Activated CD4-positive, alpha-beta T cell treated with anti-CD3 and anti-CD28 coated beads, Interleukin-2, amount 50 U/mL, for 16 hours (primary cell): ENCODE results near the gene USH2A.

Experiments used
- DNase-seq: peaks from one replicate; pipeline ENCODE4 v3.0.0-alpha.2; 2020

The USH2A gene

DNA sequence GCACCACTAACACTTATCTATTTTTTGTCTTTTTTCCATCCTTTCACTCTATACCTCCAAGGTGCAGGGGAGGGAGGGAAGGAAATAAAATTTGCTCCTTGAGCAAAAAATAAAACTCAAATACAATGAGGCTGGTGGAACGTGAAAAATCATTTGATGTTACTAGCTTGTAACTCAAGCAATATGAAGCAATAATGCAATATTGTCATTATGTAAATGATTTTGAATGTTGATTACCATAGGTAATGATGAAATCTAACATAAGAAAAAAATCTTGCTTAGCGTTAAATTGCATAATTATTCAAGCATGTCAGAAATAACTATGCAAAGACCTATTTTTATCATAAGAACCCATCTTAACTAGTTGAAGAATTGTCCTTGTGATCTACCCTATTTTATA is 578.5 kb downstream of the USH2A start:
- DNase-seq, result no peak

DNA sequence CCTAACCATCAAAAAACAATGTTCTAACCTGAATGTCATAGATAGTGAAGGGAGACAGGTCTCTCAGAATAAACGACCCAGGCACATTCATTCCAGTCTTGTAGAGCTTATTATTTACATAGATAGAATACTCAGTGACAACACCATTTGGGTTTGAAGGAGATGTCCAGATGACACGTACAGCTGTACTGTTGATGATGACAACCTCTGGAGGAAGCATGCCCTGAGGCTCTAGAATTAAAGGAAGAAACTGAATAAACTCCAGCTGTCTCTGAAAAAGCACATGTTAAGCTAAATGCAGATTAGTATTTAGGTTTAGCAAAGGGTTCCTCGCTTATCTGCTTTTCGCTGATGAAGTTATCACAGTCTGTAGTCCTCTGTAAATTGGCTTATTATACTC is 579.0 kb downstream of the USH2A start:
- no peak for DNase-seq

DNA sequence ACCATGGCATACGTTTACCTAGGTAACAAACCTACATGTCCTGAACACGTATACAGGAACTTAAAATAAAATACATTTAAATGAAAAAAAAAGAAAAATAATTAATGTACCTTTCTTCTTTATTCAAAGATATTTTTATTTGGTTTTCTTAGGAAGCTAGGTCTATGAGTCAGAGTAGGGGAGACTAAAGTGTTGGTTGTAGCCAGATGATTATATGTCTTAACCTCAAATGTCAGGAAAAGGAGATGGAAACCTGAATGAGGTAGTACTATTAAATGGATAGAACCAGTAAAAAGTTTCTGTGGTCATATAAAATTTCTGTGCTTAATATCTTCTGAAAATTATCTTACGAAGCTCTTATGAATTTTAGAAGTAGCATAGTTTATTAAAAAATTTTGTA is 580.3 kb downstream of the USH2A start:
- no peak for DNase-seq

DNA sequence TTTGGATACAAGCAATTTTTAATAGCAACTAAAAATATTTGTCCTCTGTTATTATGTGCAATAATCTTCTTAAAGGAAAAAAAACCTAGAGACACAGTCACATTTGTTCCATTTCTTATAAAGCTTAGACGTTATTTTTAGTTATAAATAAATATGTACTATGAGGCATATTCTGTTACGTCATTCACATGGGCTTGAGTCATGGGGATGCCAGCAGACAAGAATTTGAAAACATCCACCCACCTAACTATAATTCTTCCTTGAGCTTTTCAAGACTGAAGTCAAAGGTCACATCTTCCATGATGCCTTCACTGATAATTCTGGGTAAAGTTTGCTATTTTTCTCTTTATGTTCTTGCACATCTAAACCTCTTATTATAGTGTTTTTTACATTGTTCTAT is 587.3 kb downstream of the USH2A start:
- DNase-seq, result no peak

- DNase-seq, result no peak
These were observed 589.1 kb downstream of the USH2A start for GRCh38 chr1:215833941-215834729.

GRCh38 chr1:215830226-215830810 is 592.9 kb downstream of the USH2A start:
- DNase-seq, result no peak

- no peak for DNase-seq
These were observed 598.2 kb downstream of the USH2A start for GRCh38 chr1:215825056-215825455.

GRCh38 chr1:215824245-215824644 is 599.0 kb downstream of the USH2A start:
- DNase-seq, result no peak

GRCh38 chr1:215819114-215819513 is 604.1 kb downstream of the USH2A start:
- no peak for DNase-seq

DNA sequence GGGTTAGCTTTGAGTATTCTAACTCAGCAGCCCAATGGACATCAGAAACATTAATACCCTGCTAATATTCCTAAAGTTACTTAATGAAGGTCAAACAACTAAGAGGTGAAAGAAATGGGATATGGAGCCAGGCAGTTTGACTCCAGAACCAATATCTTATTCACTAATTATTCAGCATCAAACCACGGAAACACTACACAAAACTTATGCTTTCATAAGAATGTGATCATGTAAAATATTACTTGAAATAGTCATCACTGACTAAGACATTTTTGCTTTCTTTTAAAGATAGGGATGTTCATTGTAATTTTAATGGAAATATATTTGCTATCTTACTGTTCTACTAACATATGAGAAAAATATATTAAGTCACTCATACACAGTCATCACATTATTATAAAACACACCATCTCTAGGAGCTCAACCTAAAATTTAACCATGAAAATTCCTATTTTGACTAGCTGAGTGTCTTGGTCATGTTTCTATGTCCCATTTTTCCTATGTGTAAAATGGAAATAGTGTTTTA is 615.3 kb downstream of the USH2A start:
- no peak for DNase-seq

DNA sequence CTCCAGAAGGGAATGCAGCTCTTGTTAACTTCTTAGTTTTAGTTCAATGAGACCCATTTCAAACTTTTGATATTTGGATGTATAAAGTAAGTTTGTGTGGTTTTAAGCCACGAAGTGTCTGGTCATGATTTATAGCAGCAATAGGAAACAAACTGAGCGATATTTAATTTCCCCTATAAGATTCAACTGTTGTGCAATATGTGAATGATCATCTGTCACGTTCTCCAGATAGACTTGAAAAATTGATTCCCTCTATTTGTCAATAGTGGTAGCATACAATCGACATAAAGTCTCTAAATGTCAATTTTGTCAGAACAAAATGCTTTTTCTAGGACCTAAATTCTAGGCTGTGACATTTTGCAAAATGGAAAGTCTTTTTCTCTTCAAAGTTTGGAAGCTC is 616.0 kb downstream of the USH2A start:
- DNase-seq, result no peak

DNA sequence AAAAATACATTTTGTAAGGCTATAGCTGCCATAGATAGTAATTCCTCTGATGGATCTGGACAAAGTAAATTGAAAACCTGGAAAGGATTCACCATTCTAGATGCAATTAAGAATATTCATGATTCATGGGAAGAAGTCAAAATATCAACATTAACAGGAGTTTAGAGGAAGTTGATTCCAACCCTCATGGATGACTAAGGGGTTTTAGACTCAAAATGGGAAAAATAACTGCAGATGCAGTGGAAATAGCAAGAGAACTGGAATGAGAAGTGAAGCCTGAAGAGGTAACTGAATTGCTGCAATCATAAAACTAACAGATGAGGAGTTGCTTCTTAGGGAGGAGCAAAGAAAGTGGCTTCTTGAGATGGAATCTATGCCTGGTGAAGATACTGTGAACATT is 625.4 kb downstream of the USH2A start:
- no peak for DNase-seq

DNA sequence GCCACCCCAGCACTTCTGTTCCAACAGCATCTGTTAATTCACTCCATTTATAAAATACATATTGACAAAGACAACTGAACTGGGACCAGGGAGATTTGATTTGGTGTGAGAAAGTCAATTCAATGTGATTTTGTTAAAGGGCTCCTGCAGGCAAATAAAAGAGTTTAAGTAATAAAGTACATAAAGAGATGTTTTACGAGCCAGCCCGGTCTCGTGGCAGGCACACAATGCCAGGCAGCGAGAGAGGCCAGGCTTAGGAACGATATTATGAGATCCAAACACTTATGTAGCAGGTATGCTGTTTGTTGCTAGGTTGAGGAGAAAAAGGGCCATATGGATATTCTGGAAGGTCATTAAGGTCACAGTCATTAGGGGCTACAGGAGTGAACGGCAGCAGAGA is 629.1 kb downstream of the USH2A start:
- DNase-seq, result no peak

GRCh38 chr1:215793180-215793579 is 630.1 kb downstream of the USH2A start:
- no peak for DNase-seq

GRCh38 chr1:215792446-215792845 is 630.8 kb downstream of the USH2A start:
- no peak for DNase-seq

DNA sequence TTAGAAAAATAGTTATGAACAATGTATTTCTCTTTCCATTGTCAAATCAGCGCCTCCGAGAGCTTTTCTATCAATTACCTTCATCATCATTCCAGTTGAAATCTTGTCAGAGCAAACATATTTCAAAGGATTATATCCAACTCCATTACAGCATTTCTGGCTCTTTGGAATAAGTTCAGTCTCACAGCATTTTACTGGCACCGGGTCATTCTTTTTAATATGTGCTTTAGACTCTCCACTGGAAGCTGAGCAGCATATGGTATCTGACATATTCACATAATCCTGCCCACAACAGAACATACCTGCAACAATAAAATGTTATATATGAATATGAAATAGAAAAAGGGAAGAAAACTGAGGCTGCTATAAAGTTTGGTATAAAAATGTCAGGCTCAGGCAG is 633.3 kb downstream of the USH2A start:
- DNase-seq, result no peak

GRCh38 chr1:215786997-215787396 is 636.3 kb downstream of the USH2A start:
- no peak for DNase-seq

- DNase-seq, result no peak
These were observed 642.6 kb downstream of the USH2A start for GRCh38 chr1:215780641-215781040.

GRCh38 chr1:215780139-215780538 is 643.1 kb downstream of the USH2A start:
- no peak for DNase-seq

DNA sequence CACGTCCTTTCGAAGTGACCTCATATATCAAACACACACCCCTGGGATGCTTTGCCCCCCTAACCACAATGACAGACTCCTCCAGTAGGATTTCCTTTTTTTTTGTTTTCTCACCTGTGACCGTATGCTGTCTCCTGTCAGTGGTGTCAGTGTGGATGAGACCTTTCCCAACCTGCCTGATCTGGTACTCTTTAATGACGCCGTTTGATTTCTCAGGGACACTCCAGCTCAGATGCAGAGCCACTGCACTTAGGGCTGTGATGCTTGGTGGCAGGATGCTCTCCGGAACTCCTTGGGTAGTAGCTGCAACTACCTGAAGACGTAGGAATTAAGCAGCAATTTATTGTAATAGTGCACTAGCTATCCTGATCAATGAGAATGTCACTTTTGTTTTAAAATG is 643.5 kb downstream of the USH2A start:
- no peak for DNase-seq

DNA sequence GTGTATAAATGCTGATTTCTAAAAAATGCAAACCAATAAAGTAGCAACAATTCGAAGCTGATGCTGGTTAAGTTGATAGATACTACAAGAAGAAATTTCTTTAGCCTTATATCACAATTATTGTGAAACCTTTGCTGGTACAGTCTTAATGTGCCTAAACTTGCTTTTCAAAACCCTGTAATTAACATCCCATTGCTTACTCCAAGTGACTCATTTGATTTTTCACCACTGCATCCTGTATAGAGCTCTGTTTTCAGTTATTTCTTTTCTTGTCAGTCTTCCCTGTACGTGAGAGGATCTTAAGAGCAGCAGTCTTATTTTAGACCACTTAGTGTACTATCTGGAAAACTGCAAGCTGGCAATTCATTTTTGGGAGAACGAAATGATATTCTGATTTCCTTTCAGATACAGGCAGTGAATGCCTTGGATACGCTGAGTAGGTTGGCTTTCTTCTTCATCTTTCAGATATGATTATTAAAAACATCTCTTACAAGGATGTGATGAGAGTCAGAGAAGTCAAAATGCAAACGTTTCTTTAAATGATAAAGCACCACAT is 645.8 kb downstream of the USH2A start:
- DNase-seq, result no peak

- DNase-seq, result no peak
These were observed 646.9 kb downstream of the USH2A start for GRCh38 chr1:215776336-215776735.

DNA sequence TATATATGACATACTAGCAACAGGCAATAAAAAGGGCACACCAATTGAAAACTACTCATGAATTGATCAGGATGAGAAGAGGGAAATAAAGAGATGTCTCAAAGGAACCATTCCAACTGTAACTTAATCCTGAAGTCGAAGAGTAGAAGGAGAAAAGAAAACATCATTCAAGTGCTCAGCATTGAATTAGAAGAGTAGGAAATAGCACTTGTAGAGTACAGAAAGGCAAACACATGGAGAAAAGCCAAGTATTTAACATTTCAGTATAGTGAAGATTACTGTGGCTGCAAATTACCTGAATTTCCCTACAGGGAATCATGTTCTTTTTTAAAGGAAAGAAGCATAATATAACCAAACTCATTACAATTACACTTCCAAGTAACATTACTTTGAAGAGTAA is 651.1 kb downstream of the USH2A start:
- no peak for DNase-seq

DNA sequence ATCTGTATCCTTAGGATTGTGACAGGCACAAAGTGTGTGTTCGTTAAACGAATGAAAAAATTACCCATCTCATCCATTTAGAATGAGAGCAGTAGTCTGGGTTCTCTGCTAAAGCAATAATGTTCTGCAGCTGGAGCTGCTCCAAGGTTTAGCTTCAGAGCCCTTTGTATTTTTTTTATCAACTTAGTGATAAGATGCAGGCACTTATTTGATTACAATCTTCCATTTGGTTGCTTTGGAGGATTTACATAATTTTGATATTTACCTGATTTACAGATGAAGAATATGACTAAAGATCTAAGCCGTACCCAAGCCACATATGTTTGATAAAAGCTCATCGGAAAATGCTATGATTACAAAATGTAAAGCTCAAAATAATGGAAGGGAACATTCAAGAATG is 654.9 kb downstream of the USH2A start:
- no peak for DNase-seq
